ENCODE results near the gene ADM2.
"Not testable (repeated sequence)": the region's sequence is repeated elsewhere in the genome, so short reads cannot be mapped to it uniquely, and the experiment has no call there.

The ADM2 gene

DNA sequence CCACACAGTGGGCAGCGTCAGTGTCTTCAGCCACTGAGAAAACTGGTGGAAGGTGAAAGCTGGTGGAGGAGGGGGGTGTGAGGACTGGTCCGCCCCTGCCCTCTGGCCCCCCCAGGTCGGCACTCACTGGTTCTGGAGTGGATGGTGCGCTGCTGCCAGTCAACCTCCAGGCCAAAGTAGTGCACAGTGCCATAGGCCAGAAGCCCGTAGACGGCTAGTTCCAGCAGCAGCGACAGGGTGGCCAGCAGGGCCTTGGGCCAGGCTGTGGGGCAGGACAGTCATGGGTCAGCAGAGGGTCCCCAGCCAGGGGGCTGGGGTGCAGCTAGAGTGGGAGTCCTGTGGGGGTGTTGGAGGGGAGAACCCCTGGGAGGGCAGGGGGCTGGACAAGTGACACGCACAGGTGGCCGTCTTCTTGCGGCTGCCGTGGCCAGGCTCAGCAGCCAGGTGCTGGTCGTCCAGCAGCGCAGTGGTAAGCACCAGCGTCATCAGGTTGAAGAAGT, 24.0 kb downstream of the ADM2 start:
- in situ Hi-C loops (cut with HindIII; ENCODE audit: low sequenced_read_pairs) = no loop called here

DNA sequence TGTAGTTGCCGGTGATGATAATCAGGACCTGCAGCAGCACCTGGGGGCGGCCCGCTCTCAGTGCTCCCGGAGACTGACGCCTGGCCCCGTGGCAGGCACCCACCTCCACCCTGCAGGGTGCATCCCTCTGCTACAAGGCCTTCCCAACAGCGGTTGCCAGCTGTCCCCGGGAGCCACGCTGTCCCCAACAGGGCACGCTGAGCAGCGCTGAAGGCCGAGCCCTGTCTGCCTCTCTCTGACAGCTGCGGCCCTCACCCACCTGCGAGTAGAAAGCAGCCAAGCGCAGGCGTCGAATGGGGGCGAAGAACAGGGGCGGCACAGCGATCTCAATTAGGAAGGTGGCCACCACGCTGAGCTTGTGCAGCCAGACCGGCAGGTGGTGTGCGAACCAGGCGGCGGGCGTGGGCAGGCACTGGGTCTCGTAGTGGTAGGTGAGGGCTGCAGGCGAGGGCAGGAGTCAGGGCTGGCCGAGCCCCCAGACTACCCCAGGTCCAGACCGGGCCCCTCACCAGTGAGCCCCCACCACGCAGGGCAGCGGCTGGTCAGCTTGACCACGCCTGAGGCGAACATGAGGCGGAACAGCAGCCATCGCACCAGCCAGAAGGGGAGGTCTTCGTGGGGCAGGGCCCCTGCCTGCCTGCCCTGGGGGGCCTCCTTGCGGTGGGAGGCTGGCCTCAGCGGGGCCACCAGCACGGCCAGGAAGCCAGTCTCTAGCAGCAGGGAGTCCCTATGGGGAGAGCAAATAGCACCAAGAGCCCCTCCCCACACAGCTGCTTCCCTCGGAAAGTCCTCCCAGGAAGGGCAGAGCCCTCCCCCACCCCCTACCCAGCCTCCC, 24.6 kb downstream of the ADM2 start:
- in situ Hi-C loops (cut with HindIII; ENCODE audit: low sequenced_read_pairs) = no loop called here

DNA sequence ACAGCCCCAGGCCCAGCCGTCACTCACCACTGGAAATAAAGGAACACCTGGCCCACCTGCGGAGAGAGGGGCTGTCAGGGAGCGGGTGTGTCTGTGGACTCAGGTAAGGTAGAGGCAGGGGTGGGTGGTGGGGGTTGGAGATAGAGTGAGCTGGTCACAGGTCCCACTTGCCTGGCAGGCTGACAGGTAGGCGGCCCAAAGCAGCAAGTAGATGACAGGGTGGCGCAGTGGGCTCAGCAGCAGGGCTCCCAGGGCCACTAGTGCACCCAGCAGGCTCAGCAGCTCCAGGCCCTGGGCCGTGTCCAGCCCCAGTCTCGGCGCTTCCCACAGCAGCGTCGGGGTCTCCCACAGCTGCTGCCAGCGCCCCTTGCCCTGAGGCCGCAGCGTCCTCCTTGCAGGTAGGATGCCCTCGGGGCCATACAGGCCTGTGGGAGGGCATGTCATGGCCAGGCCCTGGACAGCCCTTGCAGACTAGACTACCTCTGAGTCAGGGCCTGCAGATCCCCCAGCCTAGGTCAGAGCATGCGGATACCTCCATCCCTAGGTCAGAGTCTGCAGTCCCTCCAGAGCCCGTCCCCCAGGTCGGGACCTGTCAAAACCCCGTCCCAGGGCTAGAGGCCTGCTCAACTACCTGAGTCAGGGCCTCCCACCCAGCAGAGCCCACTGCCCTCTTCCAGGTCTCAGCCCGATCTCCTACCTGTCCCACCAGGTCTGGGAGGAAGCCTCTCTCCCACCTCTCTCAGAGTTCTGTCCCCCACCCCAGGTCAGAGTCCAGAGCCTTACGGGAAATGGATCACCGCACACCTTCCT, 25.5 kb downstream of the ADM2 start:
- in situ Hi-C loops (cut with HindIII; ENCODE audit: low sequenced_read_pairs) = no loop called here

DNA sequence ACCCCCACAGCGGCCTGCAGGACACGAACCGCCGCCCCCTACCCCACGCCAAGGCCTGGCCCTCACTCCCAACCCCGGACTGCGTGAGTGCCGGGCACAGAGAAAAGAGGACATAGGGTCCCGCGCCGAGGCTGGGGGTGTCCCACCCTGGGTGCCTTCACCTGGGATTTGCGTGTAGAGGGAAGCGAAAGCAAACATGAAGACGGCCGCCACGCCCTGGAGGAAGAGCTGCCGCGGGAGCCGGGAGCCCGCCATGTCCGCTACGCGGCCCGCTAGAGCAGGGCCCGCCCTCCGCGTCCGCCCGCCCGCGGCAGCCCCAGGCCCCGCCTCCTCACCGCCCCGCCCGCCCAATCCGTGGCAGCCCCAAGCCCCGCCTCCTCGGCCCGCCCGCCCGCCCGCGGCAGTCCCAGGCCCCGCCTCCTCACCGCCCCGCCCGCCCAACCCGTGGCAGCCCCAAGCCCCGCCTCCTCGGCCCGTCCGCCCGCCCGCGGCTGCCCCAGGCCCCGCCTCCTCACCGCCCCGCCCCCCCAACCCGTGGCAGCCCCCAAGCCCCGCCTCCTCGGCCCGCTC, 26.2 kb downstream of the ADM2 start, which contains the start of gene LMF2:
TSS of gene LMF2 (minus strand) at position 282 of the 570 bp plus-strand sequence. CDS start at position 255, 27 bp downstream.
- in situ Hi-C loops (cut with HindIII; ENCODE audit: low sequenced_read_pairs) = no loop called here

DNA sequence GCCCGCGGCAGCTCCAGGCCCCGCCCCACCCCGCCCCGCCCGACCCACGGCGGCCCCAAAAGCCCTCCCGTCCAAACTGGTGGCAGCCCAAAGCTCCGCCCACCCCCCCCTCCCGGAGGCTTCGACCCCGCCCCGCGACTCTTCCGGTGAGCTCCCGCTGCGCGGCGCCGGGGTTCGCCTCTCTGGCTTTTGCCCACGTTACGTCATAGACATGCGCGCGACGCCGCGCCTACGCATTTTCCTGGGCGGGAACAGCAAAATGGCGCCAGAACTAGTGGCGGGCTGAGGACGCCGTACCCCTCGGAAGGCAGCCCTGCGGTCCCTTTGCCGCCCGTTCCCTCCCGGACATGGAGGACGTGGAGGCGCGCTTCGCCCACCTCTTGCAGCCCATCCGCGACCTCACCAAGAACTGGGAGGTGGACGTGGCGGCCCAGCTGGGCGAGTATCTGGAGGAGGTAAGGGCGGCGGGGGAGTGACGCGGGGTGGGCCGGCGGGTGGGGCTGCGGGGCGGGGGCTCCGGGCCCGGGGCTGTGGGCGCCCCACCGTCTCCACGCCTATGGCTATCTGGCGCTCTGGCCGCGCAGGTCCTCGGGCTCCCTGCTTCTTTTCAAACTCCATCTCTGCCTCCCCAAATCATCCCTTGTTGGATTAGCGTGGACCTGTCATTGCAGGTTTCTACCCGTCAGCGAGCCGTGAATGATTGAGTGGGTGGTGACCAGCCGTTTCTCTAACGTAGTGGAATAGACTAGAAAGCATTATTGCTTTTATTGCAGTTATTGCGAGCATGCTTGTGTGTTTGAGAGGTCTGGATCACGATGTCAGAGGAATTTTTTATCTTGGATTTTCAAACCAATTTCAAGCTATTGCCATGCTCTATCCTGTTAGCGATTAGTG, 26.9 kb downstream of the ADM2 start, which contains the start of gene NCAPH2:
TSS of gene NCAPH2 (plus strand) at position 234 of the 894 bp plus-strand sequence. CDS start at position 348, 114 bp downstream.
- in situ Hi-C loops (cut with HindIII; ENCODE audit: low sequenced_read_pairs) = no loop called here

DNA sequence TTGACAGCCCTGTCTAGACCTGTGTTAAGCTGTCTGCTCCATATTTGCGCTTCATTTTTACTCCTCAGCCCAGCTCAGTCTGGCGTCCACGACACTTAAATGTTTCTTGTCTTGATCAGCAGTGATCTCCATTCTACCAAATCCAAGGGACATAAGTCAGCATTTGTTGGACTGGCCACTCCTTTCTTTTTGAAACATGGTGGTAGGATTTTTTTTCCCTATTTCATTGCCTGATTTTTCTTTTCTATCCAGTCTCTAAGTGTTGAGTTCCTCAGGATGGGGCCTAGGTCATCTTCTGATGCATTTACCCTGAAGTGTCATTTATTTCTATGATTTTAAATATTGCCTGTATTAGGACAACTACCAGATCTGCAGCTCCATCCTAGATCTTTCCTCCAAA, 27.6 kb downstream of the ADM2 start:
- in situ Hi-C loops (cut with HindIII; ENCODE audit: low sequenced_read_pairs) = no loop called here

DNA sequence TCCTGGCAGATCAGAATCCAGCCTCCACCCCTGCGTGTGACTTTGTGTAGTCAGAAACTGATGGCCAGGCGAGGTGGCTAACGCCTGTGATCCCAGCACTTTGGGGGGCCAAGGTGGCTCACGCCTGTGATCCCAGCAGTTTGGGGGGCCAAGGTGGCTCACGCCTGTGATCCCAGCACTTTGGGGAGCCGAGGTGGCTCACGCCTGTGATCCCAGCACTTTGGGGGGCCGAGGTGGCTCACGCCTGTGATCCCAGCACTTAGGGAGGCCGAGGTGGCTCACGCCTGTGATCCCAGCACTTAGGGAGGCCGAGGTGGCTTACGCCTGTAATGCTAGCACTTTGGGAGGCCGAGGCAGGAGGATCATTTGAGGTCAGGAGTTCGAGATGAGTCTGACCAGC, 31.8 kb downstream of the ADM2 start:
- in situ Hi-C loops (cut with HindIII; ENCODE audit: low sequenced_read_pairs) = no loop called here

DNA sequence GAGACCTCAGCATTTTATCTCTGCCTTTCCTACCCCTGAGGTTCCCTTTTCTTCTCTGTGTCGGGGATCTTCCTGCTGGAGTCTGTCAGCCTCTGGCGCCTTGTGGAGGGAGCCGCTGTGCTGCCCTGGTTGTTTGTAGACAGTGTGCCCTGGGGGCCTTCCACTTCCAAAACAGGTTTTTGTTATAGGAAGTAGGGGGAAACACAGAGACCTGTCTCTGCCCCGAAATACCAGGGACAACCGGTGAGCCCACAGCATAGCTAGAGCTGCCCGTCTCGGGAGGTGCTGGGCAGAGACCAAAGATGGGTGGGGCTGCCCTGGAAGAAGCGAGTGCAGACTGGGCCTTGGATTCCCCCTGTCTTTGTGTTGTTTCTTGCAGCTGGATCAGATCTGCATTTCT, 34.7 kb downstream of the ADM2 start:
- in situ Hi-C loops (cut with HindIII; ENCODE audit: low sequenced_read_pairs) = no loop called here

DNA sequence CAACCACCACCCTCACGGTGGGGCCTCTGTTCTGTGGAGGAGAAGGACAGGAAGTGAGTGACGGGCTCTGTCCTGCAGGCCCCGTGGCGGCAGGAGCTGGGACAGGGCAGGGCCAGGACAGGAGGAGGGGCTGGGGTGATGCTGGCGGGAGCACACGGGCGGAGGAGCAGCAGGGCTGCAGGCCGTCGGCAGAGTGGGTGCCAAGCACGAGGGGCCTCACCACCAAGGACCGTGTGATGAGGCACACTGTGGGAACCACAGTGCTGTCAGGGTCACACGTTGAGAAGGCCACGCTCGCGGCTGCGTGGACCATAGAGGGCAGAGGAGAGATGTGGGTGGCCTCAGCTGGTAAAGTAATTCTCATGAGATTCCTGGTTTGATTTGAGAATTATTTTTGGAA, 35.5 kb downstream of the ADM2 start:
- in situ Hi-C loops (cut with HindIII; ENCODE audit: low sequenced_read_pairs) = no loop called here

DNA sequence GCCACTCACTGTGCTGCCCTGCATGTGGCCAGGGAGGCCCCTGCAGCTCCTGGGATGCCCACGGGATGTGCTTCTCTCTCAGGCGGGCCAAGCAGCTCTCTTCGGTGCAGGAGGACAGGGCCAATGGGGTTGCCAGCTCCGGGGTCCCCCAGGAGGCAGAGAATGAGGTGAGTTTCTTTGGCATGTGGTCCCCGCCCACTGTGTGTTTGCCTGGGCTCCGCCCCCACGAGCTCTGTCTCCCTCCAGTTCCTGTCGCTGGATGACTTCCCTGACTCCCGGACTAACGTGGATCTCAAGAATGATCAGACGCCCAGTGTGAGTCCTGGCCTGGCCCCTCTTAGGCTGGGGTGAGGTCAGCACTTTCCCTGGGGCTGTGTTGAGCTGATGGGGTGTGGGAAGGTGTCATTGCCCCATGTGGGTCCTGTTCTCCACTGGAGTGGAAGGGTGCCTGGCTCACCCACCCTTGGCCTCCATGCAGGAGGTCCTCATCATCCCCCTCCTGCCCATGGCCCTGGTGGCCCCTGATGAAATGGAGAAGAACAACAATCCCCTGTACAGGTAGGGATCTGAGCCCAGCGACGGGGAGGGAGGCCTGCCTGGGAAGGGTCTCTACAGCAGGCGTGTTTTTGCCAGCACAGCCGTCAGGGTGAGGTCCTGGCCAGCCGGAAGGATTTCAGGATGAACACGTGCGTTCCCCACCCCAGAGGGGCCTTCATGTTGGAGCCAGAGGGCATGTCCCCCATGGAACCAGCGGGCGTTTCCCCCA, 36.3 kb downstream of the ADM2 start:
- in situ Hi-C loops (cut with HindIII; ENCODE audit: low sequenced_read_pairs) = no loop called here

DNA sequence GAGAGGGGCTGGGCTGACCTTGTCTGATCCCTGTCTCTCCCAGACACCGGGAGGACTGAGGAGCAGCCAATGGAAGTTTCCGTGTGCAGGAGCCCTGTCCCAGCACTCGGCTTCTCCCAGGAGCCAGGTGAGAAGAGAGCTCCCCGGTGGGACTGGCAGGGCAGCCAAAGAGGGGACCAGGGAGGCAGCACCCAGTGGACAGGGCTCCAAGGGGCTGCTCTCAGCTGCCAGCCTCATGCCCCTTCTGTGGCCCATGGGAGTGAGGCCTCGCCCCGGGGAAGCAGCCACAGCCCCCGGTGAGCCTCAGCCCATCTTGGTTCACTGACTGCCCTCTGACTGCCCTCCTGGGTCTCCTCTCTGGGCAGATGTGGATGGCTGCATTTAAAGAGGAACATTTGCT, 37.3 kb downstream of the ADM2 start:
- in situ Hi-C loops (cut with HindIII; ENCODE audit: low sequenced_read_pairs) = no loop called here

DNA sequence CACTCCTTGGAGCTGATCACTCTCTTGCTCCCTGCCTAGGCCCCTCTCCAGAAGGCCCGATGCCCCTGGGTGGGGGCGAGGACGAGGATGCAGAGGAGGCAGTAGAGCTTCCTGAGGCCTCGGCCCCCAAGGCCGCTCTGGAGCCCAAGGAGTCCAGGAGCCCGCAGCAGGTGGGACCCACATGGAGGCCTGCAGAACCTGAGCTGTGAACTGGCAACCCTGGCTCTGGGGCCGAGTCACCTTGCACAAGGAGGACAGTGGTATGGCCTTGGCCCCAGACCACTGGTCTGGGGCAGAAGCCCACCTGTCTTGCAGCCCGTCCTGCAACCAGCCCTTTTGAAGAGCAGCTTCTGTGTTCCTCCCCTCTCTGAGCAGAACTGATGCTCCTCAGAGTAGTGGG, 37.8 kb downstream of the ADM2 start:
- in situ Hi-C loops (cut with HindIII; ENCODE audit: low sequenced_read_pairs) = no loop called here

DNA sequence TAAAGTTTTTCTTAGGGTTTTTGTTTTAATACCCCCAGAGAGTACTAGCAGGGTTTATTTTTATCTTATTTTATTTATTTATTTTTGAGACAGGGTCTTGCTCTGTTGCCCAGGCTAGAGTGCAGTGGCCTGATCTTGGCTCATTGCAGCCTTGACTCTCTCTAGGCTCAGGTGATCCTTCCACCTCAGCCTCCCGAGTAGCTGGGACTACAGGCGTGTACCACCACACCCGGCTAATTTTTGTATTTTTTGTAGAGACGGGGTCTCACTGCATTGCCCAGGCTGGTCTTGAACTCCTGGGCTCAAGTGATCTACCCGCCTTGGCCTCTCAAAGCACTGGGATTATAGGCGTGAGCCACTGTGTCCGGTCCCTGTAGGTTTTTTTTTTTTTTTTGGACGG, 38.8 kb downstream of the ADM2 start:
- in situ Hi-C loops (cut with HindIII; ENCODE audit: low sequenced_read_pairs) = not testable (repeated sequence)

DNA sequence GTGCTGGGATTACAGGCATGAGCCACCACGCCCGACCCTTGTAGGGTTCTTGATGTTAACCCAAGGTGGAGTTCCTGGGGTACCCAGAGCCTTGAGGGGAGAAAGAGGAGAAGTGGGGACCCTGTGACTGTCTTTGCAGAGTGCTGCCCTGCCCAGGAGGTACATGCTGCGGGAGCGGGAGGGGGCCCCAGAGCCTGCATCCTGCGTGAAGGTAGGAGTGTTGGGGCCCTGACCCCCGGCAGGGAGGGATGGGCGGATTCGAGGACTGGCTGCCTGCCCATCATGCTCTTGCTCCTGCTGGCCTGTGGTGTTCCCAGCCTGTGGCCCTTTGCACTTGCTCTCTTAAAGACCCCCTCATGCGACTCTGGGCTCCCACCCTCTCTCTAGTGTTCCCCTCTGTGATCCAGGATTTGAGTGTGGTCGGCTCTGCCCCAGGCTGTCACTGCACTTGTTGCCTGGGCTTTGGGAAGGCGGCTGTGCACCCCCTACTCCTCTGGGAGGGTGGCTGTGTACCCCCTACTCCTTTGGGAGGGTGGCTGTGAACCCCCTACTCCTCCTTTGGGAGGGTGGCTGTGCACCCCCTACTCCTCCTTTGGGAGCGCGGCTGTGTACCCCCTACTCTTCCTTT, 39.6 kb downstream of the ADM2 start:
- in situ Hi-C loops (cut with HindIII; ENCODE audit: low sequenced_read_pairs) = no loop called here

DNA sequence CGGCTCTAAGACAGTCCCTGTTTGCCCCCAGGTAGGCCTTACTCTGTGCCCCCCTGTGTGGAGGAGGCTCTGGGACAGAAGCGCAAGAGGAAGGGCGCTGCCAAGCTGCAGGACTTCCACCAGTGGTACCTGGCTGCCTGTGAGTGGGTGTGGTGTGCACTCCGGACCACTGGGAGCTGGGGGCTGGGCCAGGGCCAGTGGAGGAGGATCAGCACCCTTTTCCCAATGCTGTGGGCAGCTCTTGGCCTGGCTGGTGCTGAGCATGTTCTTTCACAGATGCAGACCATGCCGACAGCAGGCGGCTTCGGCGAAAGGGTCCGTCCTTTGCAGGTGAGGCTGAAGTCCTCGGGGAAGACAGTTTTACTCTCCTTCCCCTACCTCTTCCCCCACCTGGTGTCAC, 40.4 kb downstream of the ADM2 start:
- in situ Hi-C loops (cut with HindIII; ENCODE audit: low sequenced_read_pairs) = no loop called here

DNA sequence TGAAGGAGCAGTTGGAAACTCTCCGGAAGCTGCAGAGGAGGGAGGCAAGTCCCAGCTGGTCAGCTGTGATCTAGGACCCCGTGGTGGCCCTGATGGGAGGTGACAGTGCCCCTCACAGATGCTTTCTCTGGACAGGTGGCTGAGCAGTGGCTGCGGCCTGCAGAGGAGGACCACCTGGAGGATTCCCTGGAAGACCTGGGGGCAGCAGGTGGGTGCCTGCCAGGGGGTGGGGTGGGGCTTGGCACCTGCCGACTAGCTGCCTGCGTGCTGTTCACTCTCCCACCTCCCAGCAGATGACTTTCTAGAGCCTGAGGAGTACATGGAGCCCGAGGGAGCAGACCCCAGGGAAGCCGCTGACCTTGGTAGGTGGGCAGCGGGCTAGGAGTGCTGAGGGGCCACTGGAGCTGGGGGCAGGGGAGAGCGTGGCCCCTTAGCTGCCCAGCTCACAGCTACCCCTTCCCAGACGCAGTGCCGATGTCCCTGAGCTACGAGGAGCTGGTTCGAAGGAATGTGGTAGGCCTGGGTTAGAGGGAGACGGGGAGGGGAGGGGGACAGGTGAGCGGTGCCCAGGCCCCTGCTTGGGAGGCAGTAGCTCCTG, 41.0 kb downstream of the ADM2 start:
- in situ Hi-C loops (cut with HindIII; ENCODE audit: low sequenced_read_pairs) = no loop called here

DNA sequence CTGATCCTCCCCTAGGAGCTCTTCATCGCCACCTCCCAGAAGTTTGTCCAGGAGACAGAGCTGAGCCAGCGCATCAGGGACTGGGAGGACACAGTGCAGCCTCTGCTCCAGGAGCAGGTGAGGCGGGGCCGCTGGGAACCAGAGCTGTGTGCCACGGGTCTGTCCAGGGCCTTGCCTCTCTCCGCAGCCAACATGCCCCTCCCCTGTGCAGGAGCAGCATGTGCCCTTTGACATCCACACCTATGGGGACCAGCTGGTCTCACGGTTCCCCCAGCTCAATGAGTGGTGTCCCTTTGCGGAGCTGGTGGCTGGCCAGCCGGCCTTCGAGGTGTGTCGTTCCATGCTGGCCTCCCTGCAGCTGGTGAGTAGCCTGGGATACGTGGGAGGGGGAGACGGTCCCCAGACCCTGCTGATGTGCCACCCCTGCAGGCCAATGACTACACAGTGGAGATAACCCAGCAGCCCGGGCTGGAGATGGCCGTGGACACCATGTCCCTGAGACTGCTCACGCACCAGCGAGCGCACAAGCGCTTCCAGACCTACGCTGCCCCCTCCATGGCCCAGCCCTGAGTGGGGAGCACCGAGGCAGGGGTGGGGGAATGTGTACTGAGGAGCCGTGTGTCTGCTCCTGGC, 41.6 kb downstream of the ADM2 start:
- in situ Hi-C loops (cut with HindIII; ENCODE audit: low sequenced_read_pairs) = no loop called here

DNA sequence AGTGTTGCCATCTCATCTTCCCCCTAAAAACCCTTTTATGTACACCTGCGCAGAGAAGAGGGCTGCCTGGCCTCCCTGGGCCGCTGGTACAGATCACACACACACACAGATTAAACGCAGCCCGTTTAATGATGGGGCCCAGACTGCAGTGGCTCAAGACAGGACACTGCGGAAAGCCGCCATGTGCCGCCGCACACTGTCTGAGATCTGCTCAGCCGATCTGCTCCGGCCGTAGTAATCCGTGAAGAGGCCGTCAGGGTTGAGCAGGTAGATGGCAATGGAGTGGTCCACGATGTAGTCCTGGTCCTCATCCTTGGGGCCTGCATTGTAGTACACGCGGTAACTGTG, 42.1 kb downstream of the ADM2 start:
- in situ Hi-C loops (cut with HindIII; ENCODE audit: low sequenced_read_pairs) = no loop called here

Measured in DLD1 (cell line).